Measurements from ENCODE around the gene SLC39A3.

The SLC39A3 gene, protein sequence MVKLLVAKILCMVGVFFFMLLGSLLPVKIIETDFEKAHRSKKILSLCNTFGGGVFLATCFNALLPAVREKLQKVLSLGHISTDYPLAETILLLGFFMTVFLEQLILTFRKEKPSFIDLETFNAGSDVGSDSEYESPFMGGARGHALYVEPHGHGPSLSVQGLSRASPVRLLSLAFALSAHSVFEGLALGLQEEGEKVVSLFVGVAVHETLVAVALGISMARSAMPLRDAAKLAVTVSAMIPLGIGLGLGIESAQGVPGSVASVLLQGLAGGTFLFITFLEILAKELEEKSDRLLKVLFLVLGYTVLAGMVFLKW

DNA sequence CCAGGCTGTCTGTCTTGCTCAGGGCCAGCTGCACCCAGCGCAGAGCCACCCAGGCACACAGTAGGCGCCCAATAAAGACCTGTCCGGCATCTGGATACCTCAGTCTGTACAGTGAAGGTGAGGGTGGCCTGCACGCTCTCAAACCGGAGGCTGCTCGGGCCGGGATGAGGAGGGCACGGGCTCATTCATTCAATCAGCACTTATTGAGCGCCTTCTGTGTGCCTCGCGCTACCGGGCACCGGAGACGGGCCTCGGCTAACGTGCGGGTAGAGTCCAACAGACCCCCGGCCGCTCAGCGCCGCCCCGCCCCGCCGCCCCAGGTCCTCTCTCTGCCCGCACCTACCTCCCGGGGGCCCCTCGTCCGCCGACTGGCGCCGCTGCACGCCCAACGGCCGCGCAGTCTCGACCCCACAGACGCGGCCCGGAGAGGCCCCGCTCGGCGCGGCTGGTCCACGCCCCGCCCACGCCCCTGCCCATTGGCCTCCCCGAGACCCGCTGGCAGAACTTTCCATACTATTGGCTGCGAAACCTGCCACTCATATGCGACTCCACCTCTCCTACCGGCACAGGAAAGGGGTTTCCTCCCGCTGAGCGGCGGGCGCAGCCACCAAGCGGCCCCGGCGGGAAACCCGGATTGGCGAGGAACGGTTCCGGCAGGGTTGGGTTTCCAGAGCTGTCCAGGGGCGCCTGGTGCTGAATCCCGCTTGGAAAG is at the start of gene SLC39A3:
Gene SLC39A3 (minus strand): TSS at position 416 of the 712 bp plus-strand sequence. CDS start 2,760 bp downstream, outside the sequence.
- Histone ChIP-seq H3K4me3 (peak within 1 kb of the TSS; percentile 93), H3K9me3 (ENCODE audit: low read depth, low read length) (no peaks in the 10 kb centered on the region), H3K36me3 (ENCODE audit: insufficient read depth, low read length) (peaks cover 8% of the 10 kb centered on the region; the same call in 1 of the 2 replicates), H3K27ac (no peak within 1 kb of the TSS), H3K9ac (ENCODE audit: insufficient read length) (peak within 1 kb of the TSS; percentile 82)
- peak; percentile 95 for DNase-seq (ENCODE audit: low read depth, low spot score)
- TF ChIP-seq POLR2AphosphoS5 (IDR thresholded peaks at IDR 0.05; ENCODE audit: borderline replicate concordance, low read depth, low read length) (peak; percentile 54; the same call in 1 of the 2 replicates), FOXP2 (optimal IDR thresholded peaks at IDR 0.05; ENCODE audit: control extremely low read depth, extremely low read length, insufficient read depth) (no peak)

DNA sequence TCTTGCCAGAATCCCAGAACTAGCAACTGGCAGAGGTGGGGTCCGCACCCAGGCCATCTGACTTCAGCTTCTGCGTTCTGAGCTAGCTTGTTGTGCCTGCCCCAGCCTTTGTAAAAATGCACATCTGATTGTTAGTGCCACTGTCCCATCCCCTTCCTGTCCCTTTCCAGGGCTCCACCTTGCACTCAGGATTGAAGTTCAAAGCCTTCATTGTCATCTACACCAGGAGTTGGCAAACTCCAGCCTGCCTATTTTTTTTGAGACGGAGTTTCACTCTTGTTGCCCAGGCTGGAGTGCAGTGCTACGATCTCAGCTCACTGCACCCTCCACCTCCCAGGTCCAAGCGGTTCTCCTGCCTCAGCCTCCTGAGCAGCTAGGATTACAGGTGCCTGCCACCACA is 48.4 kb upstream of the SLC39A3 start:
- no peak overlapping the region for H3K9ac ChIP-seq (ENCODE audit: insufficient read length)
- H3K4me3 ChIP-seq = no peak overlapping the region
- no peak overlapping the region for H3K27ac ChIP-seq
- no peaks in the 10 kb centered on the region for H3K9me3 ChIP-seq (ENCODE audit: low read depth, low read length)
- TF ChIP-seq POLR2AphosphoS5 (IDR thresholded peaks at IDR 0.05; ENCODE audit: borderline replicate concordance, low read depth, low read length) (no peak), EZH2 (IDR thresholded peaks at IDR 0.05) (no peak), FOXP2 (optimal IDR thresholded peaks at IDR 0.05; ENCODE audit: control extremely low read depth, extremely low read length, insufficient read depth) (no peak)
- no peak for DNase-seq (ENCODE audit: low read depth, low spot score)
- H3K36me3 ChIP-seq (ENCODE audit: insufficient read depth, low read length) = peaks cover 35% of the 10 kb centered on the region; the same call in 1 of the 2 replicates

DNA sequence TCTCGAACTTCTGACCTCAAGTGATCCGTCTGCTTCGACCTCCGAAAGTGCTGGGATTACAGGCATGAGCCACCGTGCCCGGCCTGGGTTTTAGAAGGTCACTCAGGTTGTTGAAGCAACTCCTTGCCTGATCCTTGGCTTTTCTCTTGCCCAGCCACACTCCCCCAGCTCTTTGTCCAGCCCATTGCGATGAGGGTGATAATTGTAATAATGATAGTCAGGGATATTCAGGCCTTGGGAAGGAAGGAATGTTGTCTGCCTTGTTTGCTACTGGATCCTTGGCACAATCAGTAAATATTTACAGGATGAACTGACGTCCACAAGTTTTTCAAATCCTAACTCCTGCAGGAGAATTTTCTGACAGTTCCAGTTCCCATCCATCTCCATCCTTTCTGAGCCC is 47.3 kb upstream of the SLC39A3 start:
- DNase-seq (ENCODE audit: low read depth, low spot score) = no peak
- Histone ChIP-seq H3K27ac (no peak overlapping the region), H3K9me3 (ENCODE audit: low read depth, low read length) (no peaks in the 10 kb centered on the region), H3K4me3 (no peak overlapping the region), H3K36me3 (ENCODE audit: insufficient read depth, low read length) (peaks cover 28% of the 10 kb centered on the region; the same call in 1 of the 2 replicates), H3K9ac (ENCODE audit: insufficient read length) (peak overlapping the region; percentile 33)
- TF ChIP-seq POLR2AphosphoS5 (IDR thresholded peaks at IDR 0.05; ENCODE audit: borderline replicate concordance, low read depth, low read length) = no peak
- TF ChIP-seq FOXP2 (optimal IDR thresholded peaks at IDR 0.05; ENCODE audit: control extremely low read depth, extremely low read length, insufficient read depth) = no peak
- no peak for TF ChIP-seq EZH2 (IDR thresholded peaks at IDR 0.05)

DNA sequence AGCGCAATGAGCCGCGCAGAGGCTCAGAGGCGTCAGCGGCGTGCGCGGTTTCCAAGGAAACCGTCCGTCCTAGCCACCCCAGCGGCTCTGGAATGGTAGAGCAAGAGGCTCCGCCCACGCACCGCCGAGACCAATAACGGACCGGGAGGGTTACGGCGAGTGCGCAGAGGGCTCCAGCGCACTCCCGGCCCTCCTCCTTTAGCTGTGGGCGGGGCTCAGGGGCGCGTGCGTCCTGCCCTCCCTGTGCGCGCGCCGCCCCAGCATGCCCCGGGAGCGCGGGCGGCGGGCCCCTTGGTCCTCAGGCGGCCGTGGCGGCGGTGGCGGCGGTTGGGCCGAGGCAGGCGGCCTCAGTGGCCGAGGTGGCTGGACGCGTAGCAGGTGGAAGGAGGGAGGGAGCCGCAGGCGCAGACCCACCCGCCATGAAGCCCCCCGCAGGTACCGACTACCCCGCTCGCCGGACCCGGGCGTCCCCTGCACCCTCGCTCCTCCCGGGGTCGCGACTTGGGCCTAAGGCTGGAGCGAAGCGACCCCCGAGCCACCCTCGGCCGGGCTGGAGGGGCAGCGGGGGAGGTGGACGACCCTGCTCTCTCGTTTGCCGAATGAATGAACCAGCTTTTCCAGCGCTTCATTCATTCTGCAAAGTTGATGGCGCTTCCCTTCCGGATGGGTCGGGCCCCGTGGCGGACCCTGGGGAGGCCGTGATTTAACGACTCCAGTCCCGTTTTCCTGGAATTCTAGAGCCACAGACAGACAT is 45.6 kb upstream of the SLC39A3 start, which contains the start of gene THOP1:
Gene THOP1 (plus strand): TSS at position 260 of the 754 bp plus-strand sequence. CDS start 160 bp downstream, at position 420.
- Histone ChIP-seq H3K9ac (ENCODE audit: insufficient read length) (peak within 1 kb of the TSS; percentile 99), H3K4me3 (peak within 1 kb of the TSS; percentile 99), H3K9me3 (ENCODE audit: low read depth, low read length) (no peaks in the 10 kb centered on the region), H3K36me3 (ENCODE audit: insufficient read depth, low read length) (peaks cover 16% of the 10 kb centered on the region; the same call in 1 of the 2 replicates), H3K27ac (peak within 1 kb of the TSS; percentile 60; the same call in 1 of the 2 replicates)
- TF ChIP-seq FOXP2 (optimal IDR thresholded peaks at IDR 0.05; ENCODE audit: control extremely low read depth, extremely low read length, insufficient read depth) (peak; percentile 49), POLR2AphosphoS5 (IDR thresholded peaks at IDR 0.05; ENCODE audit: borderline replicate concordance, low read depth, low read length) (peak; percentile 55), EZH2 (IDR thresholded peaks at IDR 0.05) (no peak)
- DNase-seq (ENCODE audit: low read depth, low spot score) = peak; percentile 87

DNA sequence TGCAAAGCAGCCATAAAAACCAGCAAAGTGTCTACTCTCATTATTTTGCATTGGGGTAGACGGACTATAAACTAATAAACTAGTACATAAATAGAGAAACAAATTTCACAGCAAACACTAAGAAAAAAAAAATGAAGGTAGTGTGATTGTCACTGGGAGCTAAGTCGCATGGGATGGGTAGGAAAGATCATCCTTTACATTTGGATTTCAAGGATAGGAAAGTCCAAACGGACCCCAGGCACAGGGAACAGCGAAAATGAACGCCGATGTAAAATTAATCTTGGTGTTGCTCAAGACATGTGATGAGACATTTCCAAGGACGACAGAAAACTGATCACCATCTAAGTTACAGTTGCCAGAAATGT is 43.9 kb upstream of the SLC39A3 start:
- peak overlapping the region; percentile 99 for H3K4me3 ChIP-seq
- no peak for DNase-seq (ENCODE audit: low read depth, low spot score)
- no peaks in the 10 kb centered on the region for H3K9me3 ChIP-seq (ENCODE audit: low read depth, low read length)
- H3K36me3 ChIP-seq (ENCODE audit: insufficient read depth, low read length) = peaks cover 19% of the 10 kb centered on the region; the same call in 1 of the 2 replicates
- peak overlapping the region; percentile 71 for H3K9ac ChIP-seq (ENCODE audit: insufficient read length)
- H3K27ac ChIP-seq = peak overlapping the region; percentile 85
- TF ChIP-seq EZH2 (IDR thresholded peaks at IDR 0.05) = no peak

DNA sequence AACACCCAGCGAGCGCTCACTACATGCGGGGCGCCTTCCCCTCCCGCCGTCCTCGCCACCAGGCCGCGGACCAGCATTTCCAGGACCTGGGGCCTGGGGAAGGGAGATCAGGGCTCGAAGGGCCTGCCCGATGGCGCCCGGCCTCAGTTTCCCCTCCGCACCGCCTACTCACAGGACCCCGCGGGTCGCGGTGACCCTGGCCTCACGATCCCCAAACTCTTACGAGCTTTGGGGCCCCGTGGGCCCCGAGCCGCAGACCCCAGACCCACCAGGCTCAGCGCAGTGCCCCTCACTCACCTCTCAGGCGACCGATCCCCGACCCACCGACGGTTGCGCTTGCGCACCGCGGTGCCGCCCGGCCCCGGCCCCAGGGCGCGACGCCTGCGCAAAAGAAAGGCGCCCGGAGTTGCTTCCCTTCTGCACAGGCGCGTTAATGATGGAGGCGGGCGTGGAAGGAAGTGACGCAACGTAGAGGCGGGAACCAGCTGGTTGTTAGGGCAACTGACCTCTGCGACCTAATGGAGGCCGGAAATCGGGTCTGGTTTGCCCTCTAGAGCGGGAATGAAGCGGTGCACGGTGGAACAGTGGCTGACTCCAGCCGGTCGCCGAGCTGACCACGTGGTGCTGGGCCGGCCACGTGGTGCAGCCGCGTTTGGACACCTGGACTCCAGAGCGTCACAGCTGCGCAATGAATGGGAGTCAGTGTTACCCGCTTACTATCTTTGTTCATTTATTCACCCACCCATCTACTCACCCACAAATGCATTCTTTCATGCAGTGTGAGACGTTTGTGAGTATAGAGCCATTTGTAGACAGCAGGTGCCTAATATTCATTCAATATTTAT is 43.3 kb upstream of the SLC39A3 start, which contains the start of gene SGTA:
Gene SGTA (minus strand): TSS at position 338 of the 845 bp plus-strand sequence. CDS start 14,205 bp downstream, outside the sequence.
- Histone ChIP-seq H3K4me3 (peak within 1 kb of the TSS; percentile 99), H3K9me3 (ENCODE audit: low read depth, low read length) (no peaks in the 10 kb centered on the region), H3K36me3 (ENCODE audit: insufficient read depth, low read length) (peaks cover 21% of the 10 kb centered on the region; the same call in 1 of the 2 replicates), H3K9ac (ENCODE audit: insufficient read length) (peak within 1 kb of the TSS; percentile 97), H3K27ac (peak within 1 kb of the TSS; percentile 85)
- DNase-seq (ENCODE audit: low read depth, low spot score) = peak; percentile 66
- TF ChIP-seq EZH2 (IDR thresholded peaks at IDR 0.05) (no peak), POLR2AphosphoS5 (IDR thresholded peaks at IDR 0.05; ENCODE audit: borderline replicate concordance, low read depth, low read length) (peak; percentile 81)

DNA sequence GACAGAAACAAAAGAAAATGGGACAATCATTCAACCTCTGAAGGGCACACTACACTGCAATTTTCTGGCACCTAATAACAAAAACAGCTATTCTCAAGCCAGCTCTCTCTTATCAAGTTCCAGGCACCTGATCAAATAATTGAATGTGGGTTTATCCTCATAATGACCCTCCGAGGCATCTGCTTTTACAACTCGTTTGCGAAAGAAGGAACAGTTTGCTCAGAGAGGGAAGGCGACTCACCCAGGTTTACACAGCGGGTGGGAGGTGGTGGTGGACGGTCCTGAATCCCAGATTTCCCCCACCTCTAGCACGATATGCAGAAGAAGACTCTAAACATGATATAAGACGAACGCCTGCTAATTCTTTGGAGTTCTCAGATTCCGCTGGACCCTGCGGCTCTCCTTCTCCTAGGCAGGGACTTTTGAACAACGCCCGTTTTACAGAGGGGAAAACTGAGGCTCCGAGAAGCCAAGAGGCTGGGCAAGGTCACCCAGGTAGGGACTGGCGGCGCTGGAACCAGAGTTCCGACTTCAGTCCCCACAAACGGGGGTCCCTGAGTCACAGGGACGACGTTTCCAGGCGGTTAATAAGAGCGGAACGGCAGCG is 42.6 kb upstream of the SLC39A3 start:
- H3K27ac ChIP-seq = peak overlapping the region; percentile 42
- peak overlapping the region; percentile 99 for H3K4me3 ChIP-seq
- H3K36me3 ChIP-seq (ENCODE audit: insufficient read depth, low read length) = peaks cover 14% of the 10 kb centered on the region; the same call in 1 of the 2 replicates
- no peak for DNase-seq (ENCODE audit: low read depth, low spot score)
- H3K9me3 ChIP-seq (ENCODE audit: low read depth, low read length) = no peaks in the 10 kb centered on the region
- H3K9ac ChIP-seq (ENCODE audit: insufficient read length) = peak overlapping the region; percentile 97
- no peak for TF ChIP-seq FOXP2 (optimal IDR thresholded peaks at IDR 0.05; ENCODE audit: control extremely low read depth, extremely low read length, insufficient read depth)
- no peak for TF ChIP-seq POLR2AphosphoS5 (IDR thresholded peaks at IDR 0.05; ENCODE audit: borderline replicate concordance, low read depth, low read length)
- no peak for TF ChIP-seq EZH2 (IDR thresholded peaks at IDR 0.05)

Measured in SK-N-MC (cell line).